OCI-LY3 (cell line): Measurements from ENCODE around the gene KRT80.

Experiments
- H2AFZ ChIP-seq: fragments of 200-600, 300-600 bp; shearing (Covaris generic); 2 replicates; pipeline ENCODE4 v1.6.0; 2014; ENCODE audit warnings: antibody characterized with exemption, low read depth, low read length
- H3K27ac ChIP-seq: fragments of 200-600, 300-600 bp; sonication (generic); 2 replicates; pipeline ENCODE4 v1.5.1; 2014; ENCODE audit warnings: mild to moderate bottlenecking, low read length, moderate library complexity, mixed read lengths
- H3K27me3 ChIP-seq: fragments of 200-600, 300-600 bp; sonication (generic); 2 replicates; pipeline ENCODE4 v1.6.1; 2014; ENCODE audit warnings: low read depth, low read length, mixed read lengths
- H3K36me3 ChIP-seq: fragments of 200-600, 300-600 bp; sonication (generic); replicated peaks from 2 replicates; pipeline ENCODE3; 2014; ENCODE audit warnings: low read depth, low read length, mixed read lengths
- H3K4me1 ChIP-seq: fragments of 300-600, 200-600 bp; sonication (generic); 2 replicates; pipeline ENCODE4 v1.6.1; 2014; ENCODE audit warnings: low read length, mixed read lengths
- H3K4me2 ChIP-seq: fragments of 200-600, 300-600 bp; sonication (generic); 2 replicates; pipeline ENCODE4 v1.6.1; 2014; ENCODE audit warnings: low read length, mixed read lengths
- H3K4me3 ChIP-seq: fragments of 300-600, 200-600 bp; sonication (generic); 2 replicates; pipeline ENCODE4 v1.5.1; 2014; ENCODE audit warnings: antibody characterized with exemption, mild to moderate bottlenecking, low read length, moderate library complexity
- H3K79me2 ChIP-seq: fragments of 300-600, 200-600 bp; shearing (Covaris generic); 2 replicates; pipeline ENCODE4 v1.6.1; 2014; ENCODE audit warnings: mild to moderate bottlenecking, low read length, mixed read lengths
- H3K9ac ChIP-seq: fragments of 300-600, 200-600 bp; shearing (Covaris generic); 2 replicates; pipeline ENCODE4 v1.6.0; 2014; ENCODE audit warnings: mild to moderate bottlenecking, low read length, moderate library complexity
- H3K9me3 ChIP-seq: fragments of 200-600, 300-600 bp; shearing (Covaris generic); 2 replicates; pipeline ENCODE4 v1.6.1; 2014; ENCODE audit warnings: low read length, mixed read lengths; ENCODE audit not compliant: insufficient read depth
- H4K20me1 ChIP-seq: fragments of 200-600, 300-600 bp; sonication (generic); 2 replicates; pipeline ENCODE4 v1.6.1; 2016; ENCODE audit warnings: low read length, mixed read lengths; ENCODE audit not compliant: insufficient read depth
- CTCF ChIP-seq: fragments of 200-600, 300-600 bp; sonication (generic); IDR thresholded peaks from 2 replicates; pipeline ENCODE4 v1.5.1; 2014; ENCODE audit warnings: antibody characterized with exemption, low read length, low read depth
- EZH2phosphoT487 ChIP-seq: fragments of 200-600 bp; shearing (Covaris generic); IDR thresholded peaks from 2 replicates; pipeline ENCODE4 v1.6.1; 2018; ENCODE audit warnings: antibody characterized with exemption, mixed run types, low read depth

Gene KRT80

GRCh38 chr12:52119398-52120254 is 72.2 kb downstream of the KRT80 start:
- Histone ChIP-seq H3K9ac (peak overlapping the region; percentile 39; the same call in 1 of the 2 replicates), H3K4me1 (peaks cover 80% of the 10 kb centered on the region), H3K4me3 (peak overlapping the region; percentile 54), H3K27ac (peak overlapping the region; percentile 66), H3K79me2 (no peaks in the 10 kb centered on the region), H3K4me2 (peak overlapping the region; percentile 70), H4K20me1 (no peaks in the 10 kb centered on the region), H3K27me3 (no peaks in the 10 kb centered on the region), H2AFZ (peak overlapping the region; percentile 18), H3K36me3 (no peaks in the 10 kb centered on the region), H3K9me3 (no peaks in the 10 kb centered on the region)
- TF ChIP-seq CTCF (peak; percentile 77), EZH2phosphoT487 (no peak)
